Esophagus squamous epithelium (tissue), 5 donors: ENCODE measurements around the gene LINC01488. TPM values are rescaled to one million over a fixed set of nuclear protein-coding genes. Genes with fewer than 3 reads are reported as not detected.

ENCODE experiments used
- DNase-seq: peaks from one replicate; lab custom pipeline; 2025; lab: John Stamatoyannopoulos, UW
- H3K27ac ChIP-seq, 4 donors: fragments of 200-600 bp; sonication (generic); one replicate each; pipeline ENCODE4 v1.5.1; 2016 to 2019; ENCODE audit warnings: mild to moderate bottlenecking in 1 of 4
- H3K27me3 ChIP-seq, 4 donors: fragments of 200-600 bp; sonication (generic); 1 replicate in 3 of 4; 2 replicates in 1 of 4; pipeline versions ENCODE4 v1.5.1 to v1.6.0; 2017 to 2021; ENCODE audit warnings: antibody characterized with exemption in 1 of 4
- H3K36me3 ChIP-seq, 3 donors: fragments of 200-600 bp; sonication (generic); one replicate each; pipeline ENCODE4 v1.5.1; 2016 to 2019
- H3K4me1 ChIP-seq, 3 donors: fragments of 200-600 bp; sonication (generic); one replicate each; pipeline ENCODE4 v1.5.1; 2017 to 2019
- H3K4me3 ChIP-seq, 4 donors: fragments of 200-600 bp; sonication (generic); 1 replicate in 3 of 4; 2 replicates in 1 of 4; pipeline ENCODE4 v1.5.1; 2016 to 2019; ENCODE audit warnings: mild to moderate bottlenecking in 2 of 4, moderate library complexity in 1 of 4
- H3K9me3 ChIP-seq, 3 donors: fragments of 200-600 bp; sonication (generic); one replicate each; pipeline ENCODE4 v1.5.1; 2016 to 2019
- POLR2A ChIP-seq, 4 donors: fragments of 450-650 bp; IDR thresholded peaks; one replicate each; pipeline ENCODE4 v1.6.1; 2017; ENCODE audit warnings: antibody characterized with exemption in 4 of 4, mild to moderate bottlenecking in 4 of 4, moderate library complexity in 3 of 4
- WGBS, 2 donors: methylation state at CpG; one replicate each; pipeline ENCODE4 v1.1.5; 2018; 5-methylcytosine and 5-hydroxymethylcytosine counted together
- intact Hi-C: fragments of 100-400 bp; cut with DNase I; formaldehyde crosslinking; loops from one replicate; pipeline ENCODE4 v1.15.0; 2022
- total RNA-seq, 4 donors: library from RNA; depleted of rRNA; stranded (reverse); fragments of >200 nt; gene quantifications; one replicate each; pipeline ENCODE4 v1.1.0, GENCODE V29; 2016
- TF ChIP-seq, protein P1 (sequence below), 6 experiments: fragments of 450-650 bp in 4 of 6; fragments of 200-600 bp in 2 of 6; sonication (generic) in 2 of 6; IDR thresholded peaks; one replicate each; pipeline ENCODE4 v1.5.1; 2016 to 2019; ENCODE audit warnings: antibody characterized with exemption in 6 of 6, mild to moderate bottlenecking in 4 of 6, moderate library complexity in 4 of 6
- donor health status: DM: yes; HTN: yes; CAD: no.

LINC01488 gene
- not detected for total RNA-seq

DNA sequence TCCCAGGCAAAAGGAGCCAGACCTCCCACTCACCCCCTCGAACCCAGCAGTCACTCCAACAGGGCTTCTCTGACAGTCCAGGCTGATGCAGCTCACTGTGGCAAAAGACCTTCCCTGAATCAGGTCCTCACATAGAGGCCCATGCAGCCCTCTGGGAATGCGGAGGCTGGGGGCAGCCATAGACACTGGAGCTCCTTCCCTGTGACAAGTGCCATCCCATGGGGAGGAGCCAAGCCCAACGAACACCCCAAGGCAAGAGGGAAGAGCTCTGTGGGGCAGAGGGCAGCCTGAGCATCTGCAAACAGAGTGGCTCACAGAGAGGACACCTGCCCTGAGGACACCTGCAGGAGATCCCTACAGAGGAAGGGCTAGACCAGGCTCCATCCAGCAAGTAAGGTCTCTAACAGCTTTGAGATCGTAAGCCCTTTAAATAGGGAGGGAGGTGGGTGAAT is at the start of gene LINC01488:
LINC01488 (plus strand) TSS at position 271 of the 452 bp plus-strand sequence.
- Histone ChIP-seq H3K27me3 (no peaks in the 10 kb centered on the region), H3K9me3 (no peaks in the 10 kb centered on the region), H3K4me3 (no peak within 1 kb of the TSS), H3K4me1 (peaks cover 13 to 46% (median 19%) of the 10 kb centered on the region in 3 donors), H3K36me3 (no peaks in the 10 kb centered on the region), H3K27ac (peak within 1 kb of the TSS; percentile 58 to 85 (median 73))
- no peak for DNase-seq
- intact Hi-C loops, result no loop called here
- 87 to 100% methylated on average over 1 to 3 of the region's 4 CpGs for WGBS, 2 donors
- TF ChIP-seq POLR2A (IDR thresholded peaks at IDR 0.05), result no peak
- TF ChIP-seq, protein P1, sequence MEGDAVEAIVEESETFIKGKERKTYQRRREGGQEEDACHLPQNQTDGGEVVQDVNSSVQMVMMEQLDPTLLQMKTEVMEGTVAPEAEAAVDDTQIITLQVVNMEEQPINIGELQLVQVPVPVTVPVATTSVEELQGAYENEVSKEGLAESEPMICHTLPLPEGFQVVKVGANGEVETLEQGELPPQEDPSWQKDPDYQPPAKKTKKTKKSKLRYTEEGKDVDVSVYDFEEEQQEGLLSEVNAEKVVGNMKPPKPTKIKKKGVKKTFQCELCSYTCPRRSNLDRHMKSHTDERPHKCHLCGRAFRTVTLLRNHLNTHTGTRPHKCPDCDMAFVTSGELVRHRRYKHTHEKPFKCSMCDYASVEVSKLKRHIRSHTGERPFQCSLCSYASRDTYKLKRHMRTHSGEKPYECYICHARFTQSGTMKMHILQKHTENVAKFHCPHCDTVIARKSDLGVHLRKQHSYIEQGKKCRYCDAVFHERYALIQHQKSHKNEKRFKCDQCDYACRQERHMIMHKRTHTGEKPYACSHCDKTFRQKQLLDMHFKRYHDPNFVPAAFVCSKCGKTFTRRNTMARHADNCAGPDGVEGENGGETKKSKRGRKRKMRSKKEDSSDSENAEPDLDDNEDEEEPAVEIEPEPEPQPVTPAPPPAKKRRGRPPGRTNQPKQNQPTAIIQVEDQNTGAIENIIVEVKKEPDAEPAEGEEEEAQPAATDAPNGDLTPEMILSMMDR (IDR thresholded peaks at IDR 0.05), result no peak

DNA sequence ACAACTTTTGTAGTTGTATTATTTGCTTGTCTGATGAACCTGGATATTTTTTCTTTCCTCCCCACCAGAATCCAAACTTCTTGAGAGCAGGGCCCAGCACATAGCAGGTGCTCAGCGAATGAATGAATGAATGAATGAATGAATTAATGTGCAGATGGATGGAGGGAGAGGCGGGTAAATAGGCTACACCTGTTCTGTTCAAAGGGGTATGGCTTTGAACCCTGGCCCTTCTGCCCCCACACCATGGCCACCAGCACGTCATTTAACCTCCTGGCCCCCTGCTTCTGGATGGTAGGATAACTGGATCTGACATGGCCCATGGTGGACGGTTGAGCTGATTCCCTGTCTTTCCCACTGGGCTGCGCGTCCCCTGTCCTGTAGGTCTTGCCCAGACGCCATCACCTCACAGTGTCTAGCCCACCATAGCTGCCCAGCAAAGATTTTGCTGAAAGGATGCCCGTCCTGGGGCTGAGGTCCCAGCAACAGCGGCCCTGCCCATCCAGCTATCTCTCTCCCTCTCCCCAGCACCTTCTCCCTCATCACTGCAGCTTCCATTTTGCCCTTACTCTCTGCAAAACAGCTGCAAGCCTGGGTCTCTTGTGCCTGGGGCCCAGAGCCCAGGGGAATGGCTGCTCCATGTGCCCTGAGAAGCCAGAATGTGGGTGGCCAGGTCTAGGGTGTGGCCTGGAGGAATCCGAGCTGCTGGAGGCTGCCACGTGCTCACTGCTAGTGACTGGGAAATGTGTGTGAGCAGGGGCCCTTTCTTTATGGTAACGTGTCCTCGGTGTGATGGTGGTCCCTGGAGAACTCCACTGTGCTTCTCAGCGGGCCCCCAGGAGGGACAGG is 49.3 kb upstream of the LINC01488 start:
- H3K9me3 ChIP-seq, result no peaks in the 10 kb centered on the region
- no peak for TF ChIP-seq POLR2A (IDR thresholded peaks at IDR 0.05)
- no peak overlapping the region for H3K27ac ChIP-seq
- no peak for DNase-seq
- H3K36me3 ChIP-seq, result no peaks in the 10 kb centered on the region
- H3K27me3 ChIP-seq, result peaks cover 0 to 11% (median 0%) of the 10 kb centered on the region in 4 donors
- intact Hi-C loops, result no loop called here
- WGBS, 2 donors, result 81 to 94% methylated on average over 5 to 10 of the region's 14 CpGs
- no peak overlapping the region for H3K4me3 ChIP-seq
- peaks cover 0 to 20% (median 0%) of the 10 kb centered on the region in 3 donors for H3K4me1 ChIP-seq

DNA sequence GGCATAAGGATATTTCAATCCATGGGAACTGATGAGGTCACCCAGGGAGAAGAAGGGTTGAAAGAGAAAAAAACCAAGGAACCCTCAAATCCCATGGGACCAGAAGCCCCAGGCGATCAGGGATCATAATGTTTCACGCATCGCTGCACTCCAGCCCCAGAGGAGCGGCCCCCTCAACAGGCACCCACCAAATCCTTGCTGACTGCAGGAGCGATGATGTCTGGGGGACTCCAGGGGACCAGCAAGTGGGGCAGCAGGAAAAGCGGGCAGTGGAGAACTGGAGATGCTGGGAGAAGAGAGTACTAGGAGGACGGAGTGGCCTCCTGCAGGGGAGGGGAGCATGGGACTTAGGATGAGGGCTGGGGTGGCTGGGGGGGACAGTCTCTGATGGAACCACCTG is 47.7 kb upstream of the LINC01488 start:
- no peak for DNase-seq
- Histone ChIP-seq H3K4me3 (no peak overlapping the region), H3K27ac (no peak overlapping the region), H3K36me3 (no peaks in the 10 kb centered on the region), H3K9me3 (no peaks in the 10 kb centered on the region), H3K4me1 (peaks cover 0 to 22% (median 0%) of the 10 kb centered on the region in 3 donors), H3K27me3 (peaks cover 0 to under 1% (median 0%) of the 10 kb centered on the region in 4 donors)
- intact Hi-C loops, result no loop called here
- no peak for TF ChIP-seq POLR2A (IDR thresholded peaks at IDR 0.05)
- TF ChIP-seq, protein P1 (IDR thresholded peaks at IDR 0.05), result no peak
- WGBS, 2 donors, result 79 to 92% methylated on average over 5 to 6 of the region's 7 CpGs

DNA sequence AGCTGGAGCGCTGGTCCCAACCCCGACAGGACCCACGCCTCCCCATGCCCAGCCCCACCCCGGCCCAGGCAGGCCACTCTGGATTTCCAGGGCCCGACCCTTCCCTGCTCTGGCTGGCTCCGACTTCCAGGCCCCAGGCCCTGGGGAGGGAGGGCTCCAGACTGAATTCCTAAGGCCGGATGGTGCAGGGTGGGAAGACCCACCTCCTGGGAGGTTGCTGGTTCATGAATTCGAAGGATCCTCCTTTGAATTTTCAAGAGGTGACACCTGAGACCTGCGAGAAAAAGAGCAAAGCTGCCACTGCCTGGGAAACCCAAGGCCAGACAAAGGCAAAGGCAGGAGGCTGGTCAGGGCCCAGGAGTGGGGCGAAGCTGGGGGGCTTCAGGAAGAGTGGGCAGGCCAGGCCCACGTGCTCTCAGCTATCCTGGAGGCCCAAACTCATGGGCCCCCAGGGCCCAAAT is 47.0 kb upstream of the LINC01488 start:
- H3K4me3 ChIP-seq, result no peak overlapping the region
- no peak overlapping the region for H3K27ac ChIP-seq
- no peak for DNase-seq
- H3K27me3 ChIP-seq, result no peaks in the 10 kb centered on the region
- H3K4me1 ChIP-seq, result peaks cover 0 to 22% (median 0%) of the 10 kb centered on the region in 3 donors
- no peaks in the 10 kb centered on the region for H3K9me3 ChIP-seq
- TF ChIP-seq, protein P1 (IDR thresholded peaks at IDR 0.05), result no peak
- no peak for TF ChIP-seq POLR2A (IDR thresholded peaks at IDR 0.05)
- WGBS, 2 donors, result 80 to 100% methylated on average over 3 to 4 of the region's 11 CpGs
- intact Hi-C loops, result no loop called here
- H3K36me3 ChIP-seq, result no peaks in the 10 kb centered on the region

DNA sequence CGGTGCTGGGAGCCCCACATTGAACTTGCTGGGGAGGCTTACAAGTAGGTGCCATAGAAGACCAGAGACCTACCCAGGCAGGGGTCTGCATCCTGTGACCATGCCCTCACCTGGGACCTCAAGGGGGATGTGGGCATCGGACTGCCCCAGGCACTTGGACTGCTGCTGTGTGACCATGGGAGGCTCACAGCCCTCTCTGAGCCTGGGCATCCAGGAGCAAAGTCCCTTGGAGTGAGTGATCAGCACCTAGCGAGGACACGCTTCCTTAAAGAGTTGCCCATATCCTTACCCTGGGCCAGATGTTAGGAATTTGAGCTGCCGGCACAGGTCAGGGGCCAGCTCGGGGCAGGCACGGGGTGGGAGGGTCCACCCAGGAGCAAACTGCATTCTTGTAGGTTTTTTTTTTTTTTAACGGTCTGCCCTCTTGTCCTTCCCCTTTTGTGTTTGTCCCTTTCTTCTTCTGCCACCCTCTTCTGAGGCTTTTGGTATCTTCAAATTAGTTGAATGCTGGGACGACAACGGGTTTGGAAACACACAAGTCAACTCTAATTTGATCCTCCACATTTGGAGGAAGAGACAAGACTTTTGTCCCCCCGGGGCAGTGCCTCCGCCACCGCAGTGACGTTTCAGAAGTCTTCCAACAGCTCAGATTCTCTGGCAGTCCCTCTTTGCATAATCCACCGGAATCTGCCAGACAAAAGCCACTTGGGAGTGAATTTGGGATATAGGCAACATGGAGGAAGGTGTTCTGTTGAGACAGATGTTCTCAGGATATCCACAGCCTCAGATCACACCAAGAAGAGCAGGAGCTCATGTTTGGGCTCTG is 46.1 kb upstream of the LINC01488 start:
- Histone ChIP-seq H3K36me3 (no peaks in the 10 kb centered on the region), H3K4me3 (no peak overlapping the region), H3K4me1 (peaks cover 0 to 18% (median 0%) of the 10 kb centered on the region in 3 donors), H3K27me3 (no peaks in the 10 kb centered on the region), H3K9me3 (no peaks in the 10 kb centered on the region), H3K27ac (no peak overlapping the region)
- no peak for TF ChIP-seq POLR2A (IDR thresholded peaks at IDR 0.05)
- TF ChIP-seq, protein P1 (IDR thresholded peaks at IDR 0.05), result no peak
- intact Hi-C loops, result no loop called here
- DNase-seq, result no peak
- WGBS, 2 donors, result 58 to 73% methylated on average over 12 to 13 of the region's 15 CpGs
